ELR (cell line): ENCODE results near the gene SPTBN5.

Experiments used
- DNase-seq: peaks from one replicate; pipeline ENCODE4 v3.0.0-alpha.2; 2015; ENCODE audit warnings: low read depth

The SPTBN5 gene

DNA sequence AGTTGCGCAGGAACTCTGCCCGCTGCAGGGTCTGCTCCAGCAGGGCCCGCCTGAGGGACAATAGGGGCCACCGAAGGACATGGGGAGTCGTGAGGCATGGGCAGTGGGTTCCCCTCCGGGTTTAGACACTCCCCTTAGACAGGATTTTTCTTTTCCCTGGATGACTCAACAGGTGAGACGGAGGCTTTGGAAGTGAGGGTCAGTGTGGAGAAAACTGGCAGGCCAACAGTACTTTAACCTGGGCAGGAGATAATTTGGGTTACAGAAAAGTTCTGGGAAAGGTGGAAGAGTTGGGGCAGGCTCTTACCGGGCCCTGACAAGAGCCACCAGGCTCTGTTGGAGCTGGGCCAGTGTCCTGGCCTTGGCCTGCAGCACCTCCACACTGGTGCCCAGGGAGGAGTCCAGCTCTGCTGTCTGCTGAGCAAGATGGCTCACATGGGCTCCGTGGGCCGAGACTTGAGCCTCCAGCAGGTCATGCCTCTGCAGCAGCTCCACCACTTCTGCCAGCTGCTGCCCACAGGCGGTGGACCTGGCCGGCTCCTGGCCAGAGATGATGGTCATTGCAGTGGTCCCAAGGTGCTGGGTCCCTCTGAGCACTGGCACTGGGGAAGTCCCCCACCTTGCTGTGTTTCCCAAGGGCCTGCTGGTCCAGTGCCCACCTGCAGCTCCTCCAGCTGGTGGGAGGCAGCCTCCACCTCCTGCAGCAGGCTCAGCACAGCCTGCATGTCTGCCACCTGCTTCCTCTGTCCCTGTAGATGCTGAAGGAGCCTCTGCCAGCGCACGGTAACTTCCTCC is 11.0 kb downstream of the SPTBN5 start:
- no peak for DNase-seq

DNA sequence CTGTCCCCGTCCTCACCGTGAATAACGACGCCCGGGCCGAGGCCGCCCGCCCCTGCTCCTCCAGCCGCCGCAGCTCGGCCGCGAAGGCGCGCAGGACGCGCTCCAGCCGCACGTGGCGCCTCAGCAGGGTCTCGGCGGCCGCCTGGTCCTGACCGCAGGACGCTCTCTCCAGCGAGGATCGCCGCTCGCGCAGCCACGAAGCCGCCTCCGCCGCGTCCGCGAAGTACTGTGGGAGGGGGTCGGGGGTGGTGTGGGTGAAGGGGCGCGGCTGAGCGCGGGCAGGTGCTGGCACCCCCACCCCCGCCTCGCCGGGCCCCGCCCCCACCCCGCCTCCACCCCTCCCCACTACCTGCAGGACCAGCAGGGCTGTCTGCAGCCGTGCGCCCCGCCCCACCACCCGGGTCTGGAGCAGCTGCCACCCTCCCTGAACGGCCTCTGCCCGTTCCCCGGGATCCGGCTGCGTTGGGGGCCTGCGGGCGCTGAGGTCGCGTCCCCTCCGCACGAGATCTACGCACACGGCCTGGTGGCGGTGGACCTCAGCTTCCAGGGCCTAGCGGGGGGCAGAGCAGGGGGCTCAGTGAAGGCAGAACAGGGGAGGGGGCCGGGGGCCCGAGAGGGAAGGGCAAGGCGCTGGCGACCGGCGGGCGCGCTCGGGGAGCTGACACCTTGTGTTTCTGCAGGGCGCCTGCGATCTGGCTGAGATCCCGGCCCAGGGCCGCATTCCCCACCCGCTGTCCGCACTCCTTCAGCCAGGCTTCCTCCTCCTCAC is 11.7 kb downstream of the SPTBN5 start:
- no peak for DNase-seq

DNA sequence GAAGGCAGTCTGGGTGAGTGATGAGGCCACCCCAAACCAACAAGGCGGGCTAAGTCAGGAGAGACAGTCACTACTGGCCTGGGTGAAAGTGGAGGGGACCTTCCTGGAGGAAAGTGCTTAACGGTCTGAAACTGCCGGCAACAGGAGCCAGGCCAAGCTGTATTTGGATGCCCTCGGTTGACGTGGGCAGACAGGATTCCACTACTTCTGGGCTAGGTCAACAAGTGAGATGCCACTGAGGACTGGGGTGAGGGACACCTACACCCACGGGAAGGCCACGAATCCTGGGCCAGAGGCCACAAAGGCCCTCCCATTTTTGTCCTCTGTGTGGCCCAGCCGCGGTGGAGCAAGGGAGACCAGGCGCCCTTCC is 12.3 kb downstream of the SPTBN5 start:
- DNase-seq, result no peak

DNA sequence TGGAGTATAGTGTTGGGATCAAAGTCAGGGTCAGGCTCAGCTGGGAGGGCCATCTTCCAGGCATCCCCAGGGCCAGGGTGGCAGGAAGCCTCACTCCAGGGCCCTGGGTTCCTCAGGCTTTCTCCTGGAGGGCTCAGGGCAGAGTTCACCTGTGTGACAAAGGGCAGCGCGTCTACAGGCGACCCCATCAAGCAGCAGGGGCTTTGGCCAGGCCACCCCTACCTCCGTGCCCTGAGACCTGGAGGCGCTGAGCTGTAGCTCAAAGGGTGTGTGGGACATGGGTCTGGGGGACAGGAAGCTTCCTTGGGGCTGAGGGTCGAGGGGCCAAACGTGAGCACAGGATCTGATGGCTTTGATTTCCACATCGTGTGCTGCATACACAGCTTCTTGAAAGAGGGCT is 12.8 kb downstream of the SPTBN5 start:
- DNase-seq, result no peak

DNA sequence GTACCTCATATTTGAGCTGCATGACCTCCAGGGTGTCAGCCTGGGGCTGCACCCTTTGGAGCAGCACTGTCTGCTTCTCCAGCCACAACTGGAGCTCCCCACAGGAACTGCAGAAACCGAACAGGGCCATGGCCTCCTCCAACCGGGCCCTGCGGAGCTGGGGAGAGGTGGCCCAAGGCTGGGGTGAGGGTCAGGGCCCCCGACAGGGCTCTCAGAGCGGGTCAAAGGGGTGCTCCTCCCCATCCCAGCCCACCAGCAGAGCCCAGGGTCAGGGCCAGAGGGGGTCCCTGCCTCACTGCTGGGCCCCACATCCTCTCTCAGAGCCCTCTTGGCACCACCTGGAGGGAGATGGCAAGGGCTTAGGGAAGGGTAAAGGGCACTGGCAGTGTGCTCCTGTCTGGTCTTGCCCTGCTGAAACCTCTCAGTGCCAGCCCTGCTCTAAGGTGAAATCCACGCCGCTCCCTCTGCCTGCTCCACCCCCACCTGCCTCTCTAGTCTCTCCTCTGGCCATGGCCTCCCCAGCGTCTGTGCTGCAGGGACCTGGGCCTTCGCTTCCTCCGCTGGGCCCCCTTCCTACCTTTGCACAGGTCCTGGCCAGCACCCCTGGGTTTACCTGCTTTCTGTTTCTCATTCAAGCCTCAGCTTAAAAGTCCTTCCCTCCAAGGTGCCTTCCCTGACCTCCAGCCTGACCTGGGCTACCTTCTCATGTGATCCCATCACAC is 13.5 kb downstream of the SPTBN5 start:
- no peak for DNase-seq

DNA sequence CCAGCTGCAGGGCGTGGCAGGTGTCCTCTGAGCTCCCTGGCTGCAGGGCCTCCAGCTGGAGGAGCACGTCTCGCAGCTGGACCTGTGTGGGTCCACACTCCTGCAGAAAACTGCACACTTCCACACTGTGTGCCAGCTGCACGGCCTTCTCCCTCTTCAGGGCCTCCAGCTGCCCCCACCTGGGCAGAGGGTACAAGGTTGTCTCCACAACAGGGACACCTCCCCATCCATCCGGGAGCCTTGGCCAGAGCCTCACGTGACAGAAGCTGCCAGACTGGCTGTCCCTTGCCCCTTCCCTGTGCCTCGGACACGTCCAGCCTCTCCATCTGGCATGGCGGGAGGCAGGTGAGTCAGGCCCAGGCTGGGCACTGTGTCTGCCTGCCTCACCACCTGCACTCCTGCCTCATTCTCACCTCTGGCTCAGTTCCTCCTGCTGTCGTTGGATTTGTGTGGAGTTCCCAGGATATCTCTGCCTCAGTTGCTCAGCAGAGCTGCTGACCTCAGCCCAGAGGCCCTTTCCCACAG is 14.5 kb downstream of the SPTBN5 start:
- no peak for DNase-seq

DNA sequence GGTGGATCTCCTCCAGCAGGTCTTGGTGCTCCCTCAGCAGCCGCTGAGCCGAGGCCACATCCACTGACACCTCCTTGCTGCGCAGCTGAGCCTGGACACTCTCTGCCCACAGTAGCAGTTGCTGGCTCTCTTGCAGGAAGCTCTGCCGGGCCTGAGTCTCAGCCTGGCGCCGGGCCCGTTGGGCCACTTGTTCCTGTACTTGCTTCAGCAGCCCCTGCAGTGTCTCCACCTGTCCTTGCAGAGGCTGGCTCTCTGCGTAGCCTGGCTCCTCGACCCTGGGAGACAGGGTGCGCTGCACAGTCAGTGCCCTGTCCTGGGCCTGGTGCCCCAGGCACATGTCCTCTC is 15.5 kb downstream of the SPTBN5 start:
- no peak for DNase-seq

DNA sequence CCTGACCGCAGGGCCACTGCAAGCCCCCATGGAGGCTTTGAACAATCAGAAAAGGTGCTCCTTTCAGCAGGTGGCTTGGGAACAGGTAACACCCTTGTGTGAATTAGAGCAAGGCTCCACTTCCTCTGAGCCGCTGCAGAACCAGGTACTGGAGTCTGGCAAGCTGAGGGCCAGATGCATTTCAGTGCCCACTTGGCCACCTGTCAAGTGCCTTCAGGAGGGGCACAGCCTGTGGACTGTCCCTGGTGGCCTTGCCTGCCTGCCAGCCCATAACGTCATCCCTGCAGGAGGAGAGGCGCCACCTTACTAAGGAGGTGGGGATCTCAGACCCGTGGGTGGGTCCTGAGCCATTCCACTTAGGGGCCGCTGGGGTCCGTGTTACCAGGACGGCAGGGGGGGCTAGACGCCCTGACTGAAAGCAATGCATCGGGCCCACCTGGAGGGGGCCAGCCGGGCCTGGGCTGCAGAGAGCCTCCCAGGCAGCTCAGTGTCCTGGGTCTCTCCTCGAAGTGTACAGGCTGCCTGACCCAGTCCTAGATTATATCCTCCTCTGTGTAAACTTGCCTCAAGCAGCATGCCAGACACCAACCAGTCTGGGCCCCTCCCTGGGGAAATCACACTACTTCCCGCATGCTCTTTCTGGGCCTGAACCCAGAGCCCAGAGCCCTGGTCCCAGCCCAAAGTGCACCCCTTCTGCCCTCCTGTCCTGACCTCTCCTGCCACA is 16.1 kb downstream of the SPTBN5 start:
- no peak for DNase-seq

DNA sequence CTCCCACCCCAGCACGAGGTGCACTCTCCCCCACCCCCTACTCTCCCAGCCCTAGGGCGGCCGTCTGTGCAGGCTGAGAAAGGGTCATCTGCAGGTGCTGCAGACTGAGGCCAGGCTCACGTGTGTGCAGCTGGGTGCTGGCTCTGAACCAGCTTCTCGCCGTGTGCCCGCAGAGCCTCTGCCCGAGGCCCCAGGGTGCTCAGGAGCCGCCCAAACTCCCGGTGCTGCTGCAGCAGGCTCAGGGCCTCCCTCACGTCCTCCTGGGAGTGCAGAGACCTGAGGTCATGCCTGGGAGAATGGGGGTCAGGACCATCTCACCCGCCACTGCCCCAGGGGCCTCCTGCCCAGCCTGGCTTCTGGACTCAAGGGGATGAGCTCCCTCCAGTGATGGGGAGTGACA is 17.2 kb downstream of the SPTBN5 start:
- DNase-seq, result no peak

DNA sequence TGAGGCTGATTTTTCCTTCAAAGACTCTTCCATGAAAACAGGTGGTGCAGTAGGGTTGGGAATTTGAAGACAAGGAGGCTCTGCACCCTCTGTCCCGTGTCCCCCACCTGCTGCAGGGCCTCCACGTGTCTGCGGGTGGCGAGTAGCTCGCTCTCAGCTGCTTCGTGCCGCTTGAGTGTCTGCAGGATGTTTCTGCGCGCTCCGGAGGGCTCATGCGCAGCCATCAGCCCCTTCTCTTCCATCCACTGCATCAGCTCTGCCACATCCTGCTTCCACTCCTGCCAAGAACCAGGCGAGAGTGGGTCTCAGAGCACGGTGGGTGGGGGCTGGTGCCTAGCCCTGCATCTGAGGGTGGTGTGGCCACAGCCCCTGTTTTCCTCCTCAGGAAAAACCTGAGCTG is 17.8 kb downstream of the SPTBN5 start:
- no peak for DNase-seq

DNA sequence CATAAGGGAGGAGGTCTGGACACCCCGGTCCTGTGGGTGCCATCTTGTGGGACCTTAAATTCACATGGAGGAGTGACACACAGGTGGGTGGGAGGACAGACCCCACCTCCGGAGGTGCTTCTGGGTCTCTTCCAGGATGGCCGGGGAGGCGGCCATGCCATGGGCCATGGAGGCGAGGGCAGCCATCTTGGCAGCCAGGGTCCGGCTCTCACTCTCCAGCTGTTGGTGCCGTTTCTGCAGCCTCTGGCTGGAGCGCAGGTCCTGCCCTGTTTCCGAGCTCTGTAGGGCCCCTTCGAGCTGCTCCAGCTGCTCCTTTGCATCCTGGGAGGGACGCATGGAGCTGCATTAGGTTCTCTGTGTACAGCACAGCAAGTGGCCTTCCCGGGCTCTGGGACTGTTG is 19.1 kb downstream of the SPTBN5 start:
- DNase-seq, result no peak

DNA sequence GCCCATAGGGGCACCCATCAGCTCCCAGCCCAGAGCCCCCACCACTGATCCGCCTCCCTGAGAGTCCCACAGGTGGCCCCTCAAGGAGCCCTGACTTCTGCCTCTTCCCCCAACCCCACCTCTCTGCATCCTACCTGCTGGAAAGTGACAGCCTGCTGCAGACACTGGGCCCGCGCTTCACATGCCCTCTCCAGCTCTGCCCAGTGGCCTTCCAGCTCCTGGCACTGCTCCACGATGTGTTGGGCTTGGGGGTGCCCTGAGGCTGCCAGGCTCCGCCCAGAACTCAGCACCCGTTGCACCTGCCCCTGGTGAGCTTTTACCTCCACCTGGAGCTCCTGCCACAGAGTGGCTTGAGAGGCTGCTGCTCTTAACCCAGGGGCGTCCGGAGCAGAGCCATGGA is 20.1 kb downstream of the SPTBN5 start:
- no peak for DNase-seq

DNA sequence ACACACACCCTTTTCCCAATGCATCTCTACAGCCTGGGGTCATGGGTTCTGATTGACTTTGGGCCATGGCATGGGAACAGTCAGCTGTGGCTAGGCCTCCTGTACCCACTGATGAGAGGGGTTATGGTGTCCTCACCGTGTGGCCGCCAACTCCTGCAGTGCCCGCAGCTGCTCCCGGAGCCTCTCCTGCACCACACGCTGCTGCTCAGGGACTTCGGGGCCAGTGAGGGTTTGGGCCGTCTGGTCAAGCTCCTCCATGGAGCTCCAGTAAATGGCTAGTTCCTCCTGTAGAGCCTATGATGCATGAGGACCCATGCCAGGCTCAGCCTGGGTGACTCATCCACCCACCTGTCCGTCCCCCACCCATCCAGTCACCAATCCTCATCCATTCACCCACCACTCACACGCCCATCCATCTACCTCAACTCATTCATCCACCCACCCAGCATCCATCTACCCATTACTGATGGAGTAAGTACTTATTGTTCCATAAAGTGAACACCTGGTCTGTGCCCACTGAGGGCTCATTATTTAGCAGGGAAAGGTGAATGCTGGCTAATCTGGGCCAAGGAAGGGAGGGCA is 21.6 kb downstream of the SPTBN5 start:
- DNase-seq, result no peak

DNA sequence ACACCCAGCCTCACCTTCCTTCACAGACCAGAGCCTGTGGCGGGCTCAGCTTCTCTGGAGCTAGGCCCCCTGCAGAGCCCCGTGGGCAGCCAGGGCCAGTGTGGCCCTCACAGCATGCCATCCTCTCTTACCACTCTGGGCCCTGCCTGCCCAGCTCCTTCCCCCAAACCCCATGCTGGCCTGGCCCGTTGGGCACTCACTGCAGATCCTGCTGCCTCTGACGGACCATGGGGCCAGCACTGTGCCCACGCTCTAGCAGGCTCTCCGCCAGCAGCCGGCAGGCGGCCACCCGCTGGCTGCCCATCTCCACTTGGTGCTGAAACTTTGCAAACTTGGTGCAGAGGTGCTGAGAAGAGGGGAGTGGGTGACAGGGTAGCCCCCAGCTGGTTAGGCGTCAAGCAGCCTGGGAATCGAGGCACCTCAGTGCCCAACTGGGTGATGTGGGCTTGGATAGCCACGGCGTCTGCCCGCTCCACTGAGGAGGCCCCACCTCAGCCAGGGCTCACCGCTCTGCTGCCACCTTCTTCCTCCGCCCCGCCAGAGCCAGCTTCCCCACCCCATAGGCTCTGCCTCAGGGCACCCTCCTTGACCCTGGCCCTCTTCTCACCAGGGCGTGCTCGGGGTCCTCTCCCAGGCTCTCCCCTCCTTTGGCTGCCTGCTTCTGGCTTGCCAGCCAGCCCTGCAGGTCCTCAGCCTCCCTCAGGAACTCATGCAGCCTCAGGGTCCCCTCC is 22.5 kb downstream of the SPTBN5 start:
- DNase-seq, result no peak

DNA sequence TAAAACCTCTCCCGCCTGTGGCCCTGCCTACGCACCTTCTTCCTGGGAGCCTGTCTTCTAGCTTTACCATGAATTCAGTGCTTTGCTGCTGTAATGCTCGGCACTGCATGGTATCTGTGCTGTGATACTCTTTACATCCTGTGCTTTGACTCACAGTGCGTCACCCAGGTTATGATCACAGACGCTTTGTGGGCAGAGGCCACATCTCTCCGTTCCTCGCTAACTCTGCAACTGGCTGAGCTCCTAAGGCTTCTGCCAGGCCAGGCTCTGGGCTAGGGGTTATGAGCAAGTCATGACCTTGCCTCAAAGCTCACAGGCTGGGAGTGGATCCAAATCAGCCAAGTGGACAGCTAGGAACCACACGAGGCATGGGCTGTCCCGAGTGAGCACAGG is 23.2 kb downstream of the SPTBN5 start:
- DNase-seq, result peak; percentile 96

DNA sequence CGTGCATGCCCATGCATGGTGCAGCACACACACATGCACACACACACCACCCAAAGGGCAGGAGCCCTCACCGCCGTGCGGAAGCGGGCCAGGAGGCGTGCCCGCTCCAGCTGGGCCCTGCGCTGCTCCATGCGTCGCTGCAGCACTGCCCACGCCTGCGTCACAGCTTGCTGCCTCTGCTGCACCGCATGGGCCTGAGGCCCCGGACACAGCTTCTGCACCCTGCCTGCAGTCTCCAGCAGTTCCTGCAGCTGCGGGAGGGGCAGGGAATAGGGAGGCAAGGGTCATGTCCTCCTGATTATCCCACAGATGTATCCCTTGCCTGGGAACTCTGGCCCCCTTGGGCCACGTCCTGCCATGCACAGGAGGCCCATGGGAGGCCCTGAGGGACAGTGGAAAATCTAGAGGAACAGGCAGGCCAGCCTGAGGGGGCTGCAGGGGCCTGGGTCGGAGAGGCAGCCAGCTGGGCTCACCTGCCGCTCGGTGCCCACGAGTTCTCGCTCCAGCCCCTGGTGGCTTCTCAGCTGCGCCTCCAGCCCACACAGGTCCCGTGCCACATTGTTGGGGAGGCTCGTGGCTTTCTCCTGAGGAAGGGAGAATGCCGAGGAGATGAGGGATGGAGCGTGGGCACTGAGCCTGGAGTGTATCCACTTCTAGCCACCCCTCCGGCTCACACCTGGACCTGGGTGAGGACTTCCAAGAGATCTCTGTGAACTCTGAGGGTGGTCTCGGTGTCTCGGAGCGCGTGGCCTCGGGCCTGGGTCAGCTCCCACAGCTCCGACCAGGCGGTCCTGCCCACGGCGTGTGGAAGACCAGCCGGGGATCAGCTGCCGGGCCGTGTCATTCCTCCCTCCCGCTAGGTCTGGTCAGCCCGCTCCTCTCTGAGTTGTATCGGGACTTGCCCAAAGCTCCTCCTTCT is 23.8 kb downstream of the SPTBN5 start:
- DNase-seq, result no peak

DNA sequence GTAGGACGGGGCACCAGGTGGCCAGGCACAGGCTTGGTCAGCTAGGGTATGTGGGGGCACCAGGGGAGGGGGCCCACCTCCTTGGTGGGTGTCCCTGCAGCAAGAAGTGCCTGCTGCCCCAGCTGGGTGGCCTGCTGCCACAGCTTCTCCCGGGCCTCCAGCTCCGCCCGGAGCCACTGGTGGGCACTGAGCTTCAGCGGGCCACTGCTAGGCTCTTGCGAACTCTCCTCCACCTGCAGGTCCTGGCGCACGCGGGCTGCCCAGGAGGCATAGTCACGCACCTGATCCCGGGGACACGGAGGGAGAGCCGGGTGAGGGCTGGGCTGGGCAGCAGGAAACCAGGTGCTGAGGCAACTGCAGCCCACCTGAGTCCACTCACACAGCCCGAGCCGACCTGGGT is 25.5 kb downstream of the SPTBN5 start:
- DNase-seq, result no peak

DNA sequence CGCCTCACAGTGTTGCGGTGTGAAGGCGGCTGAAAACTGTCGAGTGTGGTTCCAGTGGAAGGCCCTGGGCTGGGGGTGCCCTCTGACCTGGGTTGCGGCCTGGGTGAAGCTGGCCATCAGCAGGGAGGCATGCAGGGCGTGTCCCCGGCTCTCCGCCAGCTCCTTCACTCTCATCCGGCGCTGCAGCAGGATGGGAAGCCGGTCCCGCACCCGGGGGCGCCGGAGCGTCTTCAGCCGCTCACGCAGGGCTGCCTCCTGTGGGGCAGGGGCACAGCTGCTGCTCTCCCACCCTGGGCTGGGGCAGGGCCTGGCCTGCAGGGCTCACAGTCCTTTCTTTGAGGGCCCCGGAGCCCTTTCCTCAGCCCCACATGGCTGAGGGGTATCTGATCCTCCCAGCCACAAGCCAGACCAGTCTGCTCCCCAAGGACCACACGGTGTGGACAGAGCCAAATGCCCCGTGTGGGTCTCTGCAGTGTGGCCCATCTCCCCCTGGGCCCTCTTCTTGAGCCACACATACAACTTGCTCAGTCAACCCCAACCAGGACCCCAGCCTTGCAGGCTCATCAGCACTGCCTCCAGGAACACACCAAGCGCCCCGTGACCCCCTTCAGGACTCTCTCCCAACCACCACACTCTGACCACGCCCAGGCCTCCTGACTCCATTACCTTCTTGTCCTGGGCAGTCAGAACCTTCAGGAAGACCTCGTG is 26.8 kb downstream of the SPTBN5 start:
- DNase-seq, result no peak

DNA sequence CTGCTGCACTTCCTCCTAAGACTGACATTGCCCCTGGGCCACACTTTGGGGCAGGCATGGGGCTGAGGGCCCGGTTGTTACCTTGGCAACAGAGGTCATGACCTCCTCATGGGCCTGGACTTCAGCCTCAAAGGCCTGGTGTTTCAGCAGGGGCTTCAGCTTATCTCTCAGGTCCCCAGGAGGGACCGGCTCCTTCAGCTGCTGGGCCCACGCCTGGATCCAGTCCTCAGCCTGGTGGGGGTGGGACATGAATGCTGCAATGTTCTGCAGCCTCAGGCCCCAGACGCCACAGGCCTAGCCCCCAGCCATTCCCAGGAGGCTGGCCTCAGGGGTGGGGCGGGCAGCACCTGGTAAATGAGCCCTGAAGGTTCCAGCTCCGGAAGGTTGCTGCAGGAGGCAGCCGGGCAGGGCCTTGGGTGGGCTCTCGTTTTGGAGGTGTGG is 27.6 kb downstream of the SPTBN5 start:
- no peak for DNase-seq
